Lung (tissue), 12 donors: ENCODE measurements around the gene CHMP1B. TPM values are rescaled to one million over a fixed set of nuclear protein-coding genes. Genes with fewer than 3 reads are reported as not detected.

Experiments used
- ATAC-seq: fragments of 200-7000 bp; cut with Tn5 transposase; one replicate; pipeline ENCODE4 v1.9.1; 2020; ENCODE audit warnings: moderate number of reproducible peaks; ENCODE audit not compliant: insufficient read depth, low FRiP score
- DNase-seq, 3 donors: peaks; one replicate each; pipeline ENCODE4 v3.0.0-alpha.2; 2013 to 2017
- H3K27ac ChIP-seq, 2 donors: one replicate each; pipeline ENCODE4 v1.5.1; 2013; ENCODE audit warnings: mild to moderate bottlenecking in 2 of 2, moderate library complexity in 2 of 2, control low read depth in 1 of 2, inconsistent platforms in 1 of 2, low read depth in 1 of 2, low read length in 1 of 2
- H3K27me3 ChIP-seq, 3 donors: one replicate each; pipeline ENCODE4 v1.5.1; 2013; ENCODE audit warnings: low read length in 2 of 3; ENCODE audit not compliant: control insufficient read depth in 3 of 3, insufficient read depth in 3 of 3
- H3K36me3 ChIP-seq, 4 donors: one replicate each; pipeline ENCODE4 v1.5.1; 2013; ENCODE audit warnings: low read length in 4 of 4, mild to moderate bottlenecking in 1 of 4, moderate library complexity in 1 of 4; ENCODE audit not compliant: control insufficient read depth in 4 of 4, insufficient read depth in 4 of 4
- H3K4me1 ChIP-seq, 5 donors: one replicate each; pipeline ENCODE4 v1.5.1; 2013; ENCODE audit warnings: low read length in 5 of 5, mild to moderate bottlenecking in 2 of 5, moderate library complexity in 1 of 5; ENCODE audit not compliant: control insufficient read depth in 5 of 5, insufficient read depth in 5 of 5
- H3K4me3 ChIP-seq: one replicate; pipeline ENCODE4 v1.5.1; 2013; ENCODE audit warnings: mild to moderate bottlenecking, control low read depth, moderate library complexity
- H3K9ac ChIP-seq, 2 donors: one replicate each; pipeline ENCODE4 v1.5.1; 2013; ENCODE audit warnings: low read length in 2 of 2, control low read depth in 1 of 2; ENCODE audit not compliant: insufficient read depth in 1 of 2
- H3K9me3 ChIP-seq, 4 donors: one replicate each; pipeline ENCODE4 v1.5.1; 2013; ENCODE audit warnings: low read length in 3 of 4, mild to moderate bottlenecking in 1 of 4, moderate library complexity in 1 of 4; ENCODE audit not compliant: control insufficient read depth in 4 of 4, insufficient read depth in 3 of 4
- CTCF ChIP-seq: IDR thresholded peaks from 2 replicates; pipeline ENCODE4 v1.5.1; 2012; ENCODE audit warnings: mild to moderate bottlenecking; ENCODE audit errors: control extremely low read depth, extremely low read depth
- WGBS, 2 donors: extraction: QIAGEN DNeasy Blood & Tissue Kit; methylation state at CpG; one replicate each; pipeline ENCODE4 v1.1.7; 2013; 5-methylcytosine and 5-hydroxymethylcytosine counted together
- polyA plus RNA-seq, 2 donors: library from polyadenylated mRNA; stranded (reverse); fragments of 200-250 nt; gene quantifications; one replicate each; pipeline ENCODE4 v1.2.1, GENCODE V29; 2013
- total RNA-seq, 2 donors: library from RNA; depleted of rRNA in 1 of 2; stranded (reverse); fragments of >200 nt in 1 of 2; gene quantifications; one replicate each; pipeline ENCODE4 v1.2.1, GENCODE V29; 2014 to 2021
- donor health status: control.
- donor health status: control.
- donor health status: Bipolar disorder and iron deficiency.
- donor health status: healthy.
- donor health status: DM: yes; HTN: yes; CAD: no.

Gene CHMP1B
- total and polyA plus RNA-seq, 4 donors = 34.6 to 56.2 (median 40.3) TPM

DNA sequence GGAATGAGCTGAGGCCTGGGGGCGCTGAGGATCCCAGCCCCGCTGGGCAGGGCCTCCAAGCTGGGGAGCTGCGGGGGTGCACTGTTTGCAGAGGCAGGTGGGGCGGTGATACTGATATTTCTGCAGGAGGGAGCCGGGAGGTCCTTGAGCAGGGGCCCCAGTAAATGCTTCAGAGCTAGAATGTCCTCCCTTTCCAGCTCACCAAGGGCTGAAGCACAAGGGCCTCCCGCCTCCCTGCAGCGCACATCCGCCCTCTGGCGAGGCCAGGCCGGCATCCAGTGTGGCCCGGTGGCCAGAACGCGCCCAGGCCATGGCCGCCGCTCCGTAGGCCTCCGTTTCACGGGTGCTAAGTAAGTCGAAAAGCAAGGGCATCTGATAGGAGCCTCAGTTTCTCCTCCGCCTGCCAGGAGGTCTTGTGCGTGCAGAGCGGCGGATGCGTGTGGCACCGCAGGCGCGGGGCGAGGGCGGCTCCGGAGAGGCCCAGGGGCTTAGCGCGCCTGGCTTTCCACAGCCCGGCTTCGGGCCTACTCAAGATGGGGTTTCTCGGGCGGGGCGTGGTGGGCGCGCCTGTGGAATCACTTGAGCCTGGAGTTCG, 29.5 kb upstream of the CHMP1B start:
- no peak for TF ChIP-seq CTCF
- Histone ChIP-seq H3K4me3 (no peak overlapping the region), H3K27me3 (no peaks in the 10 kb centered on the region), H3K4me1 (no peaks in the 10 kb centered on the region), H3K36me3 (no peaks in the 10 kb centered on the region), H3K9me3 (no peaks in the 10 kb centered on the region), H3K9ac (no peak overlapping the region), H3K27ac (no peak overlapping the region)
- ATAC-seq (no peak), DNase-seq (no peak)
- 97% methylated on average over 40 of the region's 40 CpGs for WGBS, 2 donors

DNA sequence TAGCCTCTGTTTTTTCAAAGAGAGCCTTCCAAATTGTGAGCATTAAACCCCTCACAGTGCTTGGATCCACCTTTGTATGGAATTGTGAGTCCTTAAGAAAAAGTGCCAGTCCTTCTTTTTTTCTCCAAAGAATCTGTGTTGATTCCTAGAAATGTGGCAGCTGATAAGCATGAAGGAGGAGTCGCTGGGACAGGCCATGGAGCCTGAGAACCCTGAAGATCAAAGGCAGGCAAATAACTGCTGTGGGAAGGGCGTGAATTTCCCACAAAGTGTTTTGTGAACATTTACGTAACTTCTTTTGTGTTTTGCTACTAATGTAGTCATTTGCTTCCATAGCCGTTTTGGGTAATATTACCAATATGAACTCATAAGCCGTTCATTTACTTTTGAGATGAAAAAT, 27.7 kb upstream of the CHMP1B start:
- Histone ChIP-seq H3K4me1 (no peaks in the 10 kb centered on the region), H3K36me3 (no peaks in the 10 kb centered on the region), H3K4me3 (no peak overlapping the region), H3K27ac (no peak overlapping the region), H3K27me3 (no peaks in the 10 kb centered on the region), H3K9ac (no peak overlapping the region), H3K9me3 (no peaks in the 10 kb centered on the region)
- DNase-seq (no peak), ATAC-seq (no peak)
- TF ChIP-seq CTCF = no peak
- WGBS, 2 donors = 67 to 79% methylated on average over 5 of the region's 5 CpGs

GRCh38 chr18:11826836-11827235, 24.4 kb upstream of the CHMP1B start:
- no peak for TF ChIP-seq CTCF
- no peak for ATAC-seq

More at GRCh38 chr18:11826836-11827235, 24.4 kb upstream of the CHMP1B start:
- WGBS, 2 donors = 82 to 91% methylated on average over 12 of the region's 12 CpGs
- Histone ChIP-seq H3K4me1 (no peaks in the 10 kb centered on the region), H3K9ac (no peak overlapping the region), H3K27me3 (no peaks in the 10 kb centered on the region), H3K9me3 (no peaks in the 10 kb centered on the region), H3K36me3 (no peaks in the 10 kb centered on the region), H3K27ac (no peak overlapping the region), H3K4me3 (no peak overlapping the region)
- DNase-seq = no peak
